IMR-90 (cell line): ENCODE results near the gene SHC2. TPM values are rescaled to one million over a fixed set of nuclear protein-coding genes. Genes with fewer than 3 reads are reported as not detected.

ENCODE experiments used
- ATAC-seq: fragments of 200-7000 bp; cut with Tn5 transposase; 2 replicates; pipeline ENCODE4 v1.9.1; 2020; ENCODE audit warnings: low read depth, mild to moderate bottlenecking, moderate library complexity
- BruUV-seq: library from RNA; stranded (reverse); fragments of 400-500 nt; replicated peaks from 2 replicates; lab custom pipeline; 2021; lab: Mats Ljungman, UMichigan
- CTCF ChIA-PET: fragments of 300-600 bp; formaldehyde crosslinking; extraction: SDS; loops from one replicate; lab custom pipeline; 2021; ENCODE audit warnings: antibody characterized with exemption; lab: Yijun Ruan, JAX
- POLR2A ChIA-PET: fragments of 300-600 bp; sonication (Branson Sonifier 250); formaldehyde crosslinking; loops from one replicate; lab custom pipeline; 2022; ENCODE audit warnings: antibody characterized with exemption; ENCODE audit not compliant: unreplicated experiment; lab: Charles Lee
- DNase-seq: peaks from one replicate; pipeline ENCODE4 v3.0.0; 2013
- H2AFZ ChIP-seq: replicated peaks from 2 replicates; pipeline ENCODE3; 2013; ENCODE audit warnings: low read length, mild to moderate bottlenecking; ENCODE audit not compliant: poor library complexity
- H2AK5ac ChIP-seq: 2 replicates; pipeline ENCODE4 v1.6.1; 2013; ENCODE audit warnings: low read depth, low read length, inconsistent platforms
- H2AK9ac ChIP-seq: replicated peaks from 2 replicates; pipeline ENCODE3; 2013; ENCODE audit warnings: mild to moderate bottlenecking, low read depth, low read length, moderate library complexity; ENCODE audit not compliant: poor library complexity
- H2BK120ac ChIP-seq: 2 replicates; pipeline ENCODE4 v1.6.1; 2013; ENCODE audit warnings: low read depth, low read length, inconsistent platforms
- H2BK15ac ChIP-seq: 3 replicates; pipeline ENCODE4 v1.6.1; 2013; ENCODE audit warnings: low read depth, low read length, inconsistent platforms
- H2BK20ac ChIP-seq: 2 replicates; pipeline ENCODE4 v1.6.1; 2013; ENCODE audit warnings: low read depth, mild to moderate bottlenecking, inconsistent platforms, low read length, moderate library complexity
- H2BK5ac ChIP-seq: 2 replicates; pipeline ENCODE4 v1.6.1; 2013; ENCODE audit warnings: mild to moderate bottlenecking, low read depth, low read length, inconsistent platforms; ENCODE audit not compliant: poor library complexity, severe bottlenecking
- H3K14ac ChIP-seq: replicated peaks from 2 replicates; pipeline ENCODE4 v1.6.1; 2013; ENCODE audit warnings: low read depth, low read length, inconsistent platforms
- H3K18ac ChIP-seq: 2 replicates; pipeline ENCODE4 v1.6.1; 2013; ENCODE audit warnings: low read depth, low read length, control low read depth
- H3K23ac ChIP-seq: 2 replicates; pipeline ENCODE4 v1.6.1; 2013; ENCODE audit warnings: low read depth, low read length, inconsistent platforms
- H3K27ac ChIP-seq: 2 replicates; pipeline ENCODE4 v1.5.1; 2013; ENCODE audit warnings: mild to moderate bottlenecking, control low read depth, low read length; ENCODE audit not compliant: insufficient read depth
- H3K27me3 ChIP-seq: 2 replicates; pipeline ENCODE4 v1.6.1; 2013; ENCODE audit warnings: low read length; ENCODE audit not compliant: control insufficient read depth, insufficient read depth
- H3K36me3 ChIP-seq: 2 replicates; pipeline ENCODE4 v1.6.1; 2013; ENCODE audit warnings: low read length, mixed read lengths; ENCODE audit not compliant: control insufficient read depth, insufficient read depth
- H3K4ac ChIP-seq: 2 replicates; pipeline ENCODE4 v1.6.1; 2013; ENCODE audit warnings: low read depth, low read length, inconsistent platforms
- H3K4me1 ChIP-seq: 2 replicates; pipeline ENCODE4 v1.6.1; 2013; ENCODE audit warnings: low read length, mixed read lengths; ENCODE audit not compliant: control insufficient read depth, insufficient read depth
- H3K4me2 ChIP-seq: 2 replicates; pipeline ENCODE4 v1.6.1; 2013; ENCODE audit warnings: low read depth, mild to moderate bottlenecking, control low read depth, low read length, moderate library complexity
- H3K4me3 ChIP-seq: 2 replicates; pipeline ENCODE4 v1.5.1; 2013; ENCODE audit warnings: low read depth, mild to moderate bottlenecking, control low read depth, low read length, moderate library complexity; ENCODE audit not compliant: insufficient read depth
- H3K56ac ChIP-seq: 2 replicates; pipeline ENCODE4 v1.6.1; 2013; ENCODE audit warnings: low read length, inconsistent platforms; ENCODE audit not compliant: insufficient read depth; ENCODE audit errors: extremely low read depth
- H3K79me1 ChIP-seq, 2 experiments: 2 replicates each; pipeline ENCODE4 v1.6.1; 2013; ENCODE audit warnings: low read length in 2 of 2, inconsistent platforms in 1 of 2, low read depth in 1 of 2
- H3K9ac ChIP-seq: 2 replicates; pipeline ENCODE4 v1.6.1; 2013; ENCODE audit warnings: low read depth, low read length, control low read depth
- H3K9me1 ChIP-seq: 2 replicates; pipeline ENCODE4 v1.6.1; 2013; ENCODE audit warnings: low read length, inconsistent platforms; ENCODE audit not compliant: insufficient read depth
- H3K9me3 ChIP-seq: 2 replicates; pipeline ENCODE4 v1.6.1; 2013; ENCODE audit warnings: low read length; ENCODE audit not compliant: control insufficient read depth, insufficient read depth
- H4K20me1 ChIP-seq: 2 replicates; pipeline ENCODE4 v1.6.1; 2013; ENCODE audit warnings: low read length, inconsistent platforms; ENCODE audit not compliant: insufficient read depth
- H4K5ac ChIP-seq: 2 replicates; pipeline ENCODE4 v1.6.1; 2013; ENCODE audit warnings: mild to moderate bottlenecking, low read depth, low read length, control low read depth
- H4K8ac ChIP-seq, 2 experiments: 2 replicates each; pipeline ENCODE4 v1.6.1; 2013; ENCODE audit warnings: low read depth in 2 of 2, low read length in 2 of 2, control low read depth in 1 of 2, inconsistent platforms in 1 of 2
- H4K91ac ChIP-seq: 2 replicates; pipeline ENCODE4 v1.6.1; 2013; ENCODE audit warnings: low read depth, low read length, inconsistent platforms; ENCODE audit not compliant: insufficient read depth
- BHLHE40 ChIP-seq: fragments of 150-350 bp; IDR thresholded peaks from 2 replicates; pipeline ENCODE4 v1.6.1; 2016; ENCODE audit warnings: mild to moderate bottlenecking, low read depth, low read length
- CHD1 ChIP-seq: IDR thresholded peaks from 2 replicates; pipeline ENCODE4 v1.6.1; 2012; ENCODE audit warnings: low read depth, low read length, improper control_type of control experiment
- POLR2A ChIP-seq: IDR thresholded peaks from 2 replicates; pipeline ENCODE4 v1.6.1; 2012; ENCODE audit warnings: mild to moderate bottlenecking, low read depth, low read length
- RCOR1 ChIP-seq: IDR thresholded peaks from 2 replicates; pipeline ENCODE4 v1.6.1; 2012; ENCODE audit warnings: mild to moderate bottlenecking, low read length, improper control_type of control experiment; ENCODE audit not compliant: insufficient replicate concordance
- WGBS, 2 experiments: methylation state at CpG; one replicate each; pipeline versions ENCODE4 v1.1.5 to v1.1.7; 2013; ENCODE audit warnings: missing lambda C conversion rate in 2 of 2; ENCODE audit not compliant: insufficient read length in 1 of 2; ENCODE audit errors: extremely low coverage in 2 of 2; 5-methylcytosine and 5-hydroxymethylcytosine counted together
- dilution Hi-C: fragments of 300-500 bp; cut with HindIII; formaldehyde crosslinking; loops from one replicate; pipeline ENCODE4 v1.14.3; 2018; ENCODE audit warnings: low sequenced_read_pairs; ENCODE audit not compliant: unreplicated experiment
- in situ Hi-C: fragments of 300-500 bp; cut with MboI; formaldehyde crosslinking; loops from 3 replicates; pipeline ENCODE4 v1.14.3; 2019; ENCODE audit warnings: low sequenced_read_pairs, inconsistent platforms, mixed read lengths
- intact Hi-C: fragments of 100-400 bp; cut with micrococcal nuclease; formaldehyde crosslinking; loops from 2 replicates; pipeline ENCODE4 v1.10.0; 2022
- polyA plus RNA-seq, 3 experiments: library from polyadenylated mRNA; depleted of rRNA; stranded (reverse); fragments of >200 nt; gene quantifications; 2 replicates each; pipeline ENCODE4 v1.2.3, GENCODE V29; 2012; ENCODE audit warnings: low replicate concordance in 1 of 3
- total RNA-seq: library from RNA; depleted of rRNA; stranded (reverse); fragments of >200 nt; gene quantifications from 2 replicates; pipeline ENCODE4 v1.2.3, GENCODE V29; 2012

The SHC2 gene
- total and polyA plus RNA-seq, 2 of the 4 experiments (the other 2 are of a cell fraction) = 0.68 TPM; not detected in 1

DNA sequence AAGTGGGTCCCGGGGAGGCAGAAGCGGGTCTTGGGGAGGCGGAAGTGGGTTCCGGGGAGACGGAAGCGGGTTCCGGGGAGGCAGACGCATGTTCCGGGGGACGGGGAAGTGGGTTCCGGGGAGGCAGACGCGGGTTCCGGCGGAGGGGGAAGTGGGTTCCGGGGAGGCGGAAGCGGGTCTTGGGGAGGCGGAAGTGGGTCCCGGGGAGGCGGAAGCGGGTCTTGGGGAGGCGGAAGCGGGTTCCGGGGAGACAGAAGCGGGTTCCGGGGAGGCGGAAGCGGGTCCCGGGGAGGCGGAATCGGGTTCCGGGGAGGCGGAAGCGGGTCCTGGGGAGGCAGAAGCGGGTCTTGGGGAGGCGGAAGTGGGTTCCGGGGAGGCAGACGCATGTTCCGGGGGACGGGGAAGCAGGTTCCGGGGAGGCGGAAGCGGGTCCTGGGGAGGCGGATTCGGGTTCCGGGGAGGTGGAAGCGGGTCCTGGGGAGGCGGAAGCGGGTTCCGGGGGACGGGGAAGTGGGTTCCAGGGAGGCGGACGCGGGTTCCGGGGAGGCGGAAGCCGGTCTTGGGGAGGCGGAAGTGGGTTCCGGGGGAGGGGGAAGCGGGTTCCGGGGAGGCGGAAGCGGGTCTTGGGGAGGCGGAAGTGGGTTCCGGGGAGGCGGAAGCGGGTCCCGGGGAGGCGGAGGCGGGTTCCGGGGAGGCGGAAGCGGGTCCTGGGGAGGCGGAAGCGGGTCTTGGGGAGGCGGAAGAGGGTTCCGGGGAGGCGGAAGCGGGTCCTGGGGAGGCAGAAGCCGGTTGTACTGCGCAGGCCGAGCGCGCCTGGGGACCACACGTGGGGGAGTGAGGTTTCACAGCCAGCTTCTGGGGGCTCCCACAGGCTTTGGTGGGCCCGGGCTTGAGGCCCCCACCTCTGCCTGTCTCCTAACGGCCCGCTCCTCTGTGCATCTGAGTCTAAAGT, 2.5 kb downstream of the SHC2 start (continued):
- TF ChIP-seq BHLHE40 (no peak), POLR2A (no peak)

DNA sequence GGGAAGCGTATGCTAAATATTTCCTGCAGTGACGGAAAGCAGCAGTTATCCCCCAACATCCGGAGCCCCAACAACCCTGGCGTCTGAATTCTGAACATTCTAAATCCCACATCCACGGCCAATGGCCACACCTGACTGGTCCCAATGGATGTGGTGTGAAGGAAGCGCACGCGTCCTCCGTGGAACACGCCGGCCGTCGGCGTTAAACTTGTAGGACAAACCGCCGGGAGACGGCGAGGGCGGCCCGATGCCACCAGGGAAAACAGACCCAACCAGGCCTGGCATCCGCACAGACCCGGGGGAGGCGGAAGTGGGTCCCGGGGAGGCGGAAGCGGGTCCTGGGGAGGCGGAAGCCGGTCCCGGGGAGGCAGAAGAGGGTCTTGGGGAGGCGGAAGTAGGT, 3.2 kb downstream of the SHC2 start:
- Histone ChIP-seq H4K8ac (no peak overlapping the region), H3K4me3 (no peak overlapping the region), H4K91ac (no peak overlapping the region), H3K23ac (no peak overlapping the region), H2BK20ac (no peak overlapping the region), H2BK120ac (no peak overlapping the region), H3K56ac (no peak overlapping the region), H3K4me2 (no peak overlapping the region), H2AFZ (no peak overlapping the region), H3K4ac (no peak overlapping the region), H3K79me1 (no peaks in the 10 kb centered on the region), H3K9me3 (peaks cover 7% of the 10 kb centered on the region), H3K18ac (no peak overlapping the region), H4K20me1 (no peaks in the 10 kb centered on the region), H2AK9ac (no peak overlapping the region), H3K27ac (no peak overlapping the region), H2BK5ac (no peak overlapping the region), H3K14ac (no peak overlapping the region), H4K5ac (no peak overlapping the region), H3K4me1 (peaks cover 3% of the 10 kb centered on the region; the same call in 1 of the 2 replicates), H3K9ac (no peak overlapping the region), H2BK15ac (no peak overlapping the region), H2AK5ac (no peak overlapping the region), H3K36me3 (no peaks in the 10 kb centered on the region), H3K27me3 (peaks cover 20% of the 10 kb centered on the region), H3K9me1 (no peaks in the 10 kb centered on the region)
- ChIA-PET CTCF (no interaction called here), POLR2A (no interaction called here)
- intact Hi-C loops (no loop called here), dilution Hi-C loops (no loop called here), in situ Hi-C loops (no loop called here)
- DNase-seq (no peak), ATAC-seq (no peak)
- no TSS peak for BruUV-seq
- no peak for TF ChIP-seq CHD1
- no peak for TF ChIP-seq RCOR1
- no peak for TF ChIP-seq BHLHE40
- 95% methylated on average over 11 of the region's 30 CpGs; no CpG with 5 or more reads in 1 of the 2 experiments for WGBS, 2 experiments
